ENCODE measurements around the gene ATOH8.

GRCh38 chr2:85711578-85712060 lies 42.2 kb upstream of the ATOH8 start:
- TF ChIP-seq CTCF (IDR thresholded peaks at IDR 0.05; ENCODE audit: borderline replicate concordance, extremely low read depth, low read length, poor library complexity, severe bottlenecking) (no peak), EZH2 (IDR thresholded peaks at IDR 0.05; ENCODE audit: borderline replicate concordance, low read depth, low read length, severe bottlenecking) (no peak)

Data from DND-41 (cell line).